Muscle of leg (tissue), 11 donors: ENCODE measurements around the gene GPC3. TPM values are rescaled to one million over a fixed set of nuclear protein-coding genes. Genes with fewer than 3 reads are reported as not detected.
A peak's percentile ranks its signal among the peaks of the same experiment; 100 is the strongest.

ENCODE experiments used
- DNase-seq: peaks from one replicate; pipeline ENCODE4 v3.0.0; 2013
- H3K27ac ChIP-seq: one replicate; pipeline ENCODE4 v1.5.1; 2013; ENCODE audit warnings: mild to moderate bottlenecking, low read length, control low read depth
- H3K27me3 ChIP-seq: one replicate; pipeline ENCODE4 v1.6.1; 2013; ENCODE audit warnings: low read length; ENCODE audit not compliant: control insufficient read depth, insufficient read depth
- H3K36me3 ChIP-seq: one replicate; pipeline ENCODE4 v1.6.1; 2013; ENCODE audit warnings: low read length; ENCODE audit not compliant: control insufficient read depth, insufficient read depth
- H3K4me1 ChIP-seq: one replicate; pipeline ENCODE4 v1.6.1; 2013; ENCODE audit warnings: low read length; ENCODE audit not compliant: control insufficient read depth, insufficient read depth
- H3K4me3 ChIP-seq: one replicate; pipeline ENCODE4 v1.5.1; 2013; ENCODE audit warnings: low read length, control low read depth
- H3K9me3 ChIP-seq: replicated peaks from 2 replicates; pipeline ENCODE4 v1.6.1; 2013; ENCODE audit warnings: low read depth, low read length; ENCODE audit not compliant: control insufficient read depth
- WGBS: methylation state at CpG from one replicate; pipeline ENCODE4 v1.1.5; 2013; ENCODE audit warnings: missing lambda C conversion rate; ENCODE audit not compliant: insufficient coverage; 5-methylcytosine and 5-hydroxymethylcytosine counted together
- polyA plus RNA-seq, 8 donors: library from polyadenylated mRNA; unstranded; fragments of 120-200 nt; gene quantifications; one replicate each; pipeline versions ENCODE4 v1.2.1 to v1.2.3, GENCODE V29; 2013; ENCODE audit warnings: inconsistent platforms in 1 of 8, low replicate concordance in 1 of 8; ENCODE audit not compliant: insufficient read length in 8 of 8, insufficient read depth in 1 of 8
- total RNA-seq: library from RNA; stranded (reverse); fragments of 120-200 nt; gene quantifications from one replicate; pipeline ENCODE4 v1.2.4, GENCODE V29; 2013

Gene GPC3
- total and polyA plus RNA-seq, 9 donors, result 271 to 581 (median 367) TPM

DNA sequence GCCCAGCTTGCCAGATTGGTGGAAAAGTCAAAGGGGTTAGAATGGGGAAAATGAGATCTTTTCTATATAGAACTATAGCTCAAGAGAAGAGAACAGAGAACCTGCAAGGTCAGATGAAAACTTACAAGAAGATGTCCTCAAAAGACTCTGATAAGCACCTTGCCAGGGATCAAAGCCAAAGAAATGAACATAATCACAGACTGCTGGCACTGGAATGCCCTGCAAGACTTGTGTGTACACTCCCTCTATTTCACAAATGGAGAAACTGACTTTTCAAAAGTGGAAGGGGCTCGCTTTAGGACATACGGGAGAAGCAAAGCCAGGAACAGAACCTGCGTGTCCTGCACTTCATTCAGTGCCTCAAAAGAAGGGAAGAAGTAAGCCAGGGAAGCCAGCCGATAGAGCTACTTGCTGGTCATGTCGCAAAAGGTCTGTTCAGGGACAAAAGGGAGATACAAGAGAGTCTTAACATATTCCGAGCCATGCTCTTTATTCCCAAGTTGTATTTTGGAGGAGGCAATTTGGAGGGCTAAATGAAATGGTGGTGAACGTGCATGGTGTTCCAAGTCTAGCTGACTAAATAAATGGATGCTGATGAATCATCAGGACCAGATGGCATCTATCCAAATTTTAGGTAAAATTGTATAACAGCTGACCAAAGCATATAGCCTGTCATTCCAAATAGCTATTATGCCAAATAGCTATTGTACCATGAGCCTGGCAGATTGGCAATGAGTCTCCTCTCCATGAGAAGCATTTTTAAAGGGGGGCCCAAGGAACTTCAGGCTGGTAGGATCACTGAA is 394.5 kb downstream of the GPC3 start:
- Histone ChIP-seq H3K9me3 (no peaks in the 10 kb centered on the region), H3K27me3 (peaks cover 15% of the 10 kb centered on the region), H3K36me3 (no peaks in the 10 kb centered on the region), H3K4me1 (no peaks in the 10 kb centered on the region), H3K27ac (no peak overlapping the region), H3K4me3 (no peak overlapping the region)
- DNase-seq, result no peak
- 72% methylated on average over 7 of the region's 7 CpGs for WGBS

DNA sequence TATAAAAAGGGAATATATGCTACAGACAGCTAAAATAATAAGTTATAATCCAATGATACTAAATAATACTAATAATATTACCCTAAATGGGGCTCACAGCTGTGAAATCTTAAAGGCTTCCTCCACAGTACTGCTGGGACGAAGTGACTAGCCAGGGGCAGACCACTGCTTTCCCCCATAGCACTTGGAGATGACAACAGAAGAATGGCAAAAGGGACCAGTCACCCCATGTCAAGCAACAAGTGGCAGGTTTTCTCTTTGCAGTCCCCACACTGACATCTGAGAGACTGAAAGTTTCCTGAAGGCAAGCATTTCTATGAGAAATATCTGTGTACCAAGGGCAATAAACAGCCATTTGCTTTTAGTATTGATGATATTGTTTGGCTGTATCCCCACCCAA is 396.6 kb downstream of the GPC3 start:
- Histone ChIP-seq H3K36me3 (no peaks in the 10 kb centered on the region), H3K4me3 (no peak overlapping the region), H3K27me3 (peaks cover 15% of the 10 kb centered on the region), H3K27ac (no peak overlapping the region), H3K9me3 (no peaks in the 10 kb centered on the region), H3K4me1 (no peaks in the 10 kb centered on the region)
- no peak for DNase-seq
- no CpG with 5 or more reads among the region's 1 CpG for WGBS

DNA sequence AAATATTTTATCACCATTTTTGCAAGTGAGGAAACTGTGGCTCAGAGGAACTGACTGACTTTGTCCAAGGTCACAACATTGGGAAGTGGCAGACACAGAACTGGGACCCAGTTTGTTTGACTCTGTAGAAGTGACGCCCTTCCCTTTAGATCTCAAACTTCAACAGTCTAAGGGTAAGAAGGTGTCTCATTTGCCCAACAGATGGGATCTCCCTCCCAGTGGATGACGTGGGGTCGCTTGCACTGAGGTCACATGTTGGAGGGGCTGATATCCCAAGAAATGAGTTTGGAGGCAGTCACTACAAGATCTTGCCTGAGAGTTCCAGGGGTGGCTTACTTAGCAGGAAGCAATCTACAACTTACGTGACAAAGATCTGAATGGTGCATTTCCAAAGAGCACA is 397.6 kb downstream of the GPC3 start:
- 10% methylated on average over 2 of the region's 4 CpGs for WGBS
- H3K27ac ChIP-seq, result no peak overlapping the region

DNA sequence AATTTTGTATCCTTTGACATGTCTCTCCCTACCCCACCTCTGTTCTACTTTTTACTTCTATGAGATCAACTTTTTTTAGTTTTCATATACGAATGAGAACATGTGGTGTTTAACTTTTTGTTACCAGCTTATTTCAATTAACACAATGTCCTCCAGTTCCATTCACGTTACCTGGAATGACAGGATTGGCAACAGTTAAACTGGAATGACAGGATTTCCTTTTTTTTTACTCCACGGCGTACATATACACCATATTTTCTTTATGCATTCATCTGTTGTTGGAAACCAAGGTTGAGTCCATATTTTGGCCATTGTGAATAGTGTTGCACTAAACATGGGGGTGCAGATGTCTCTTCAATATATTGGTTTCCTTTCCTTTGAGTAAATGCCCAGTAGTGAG is 398.3 kb downstream of the GPC3 start:
- peaks cover 15% of the 10 kb centered on the region for H3K27me3 ChIP-seq
- no peaks in the 10 kb centered on the region for H3K9me3 ChIP-seq
- H3K27ac ChIP-seq, result no peak overlapping the region
- H3K4me3 ChIP-seq, result no peak overlapping the region
- WGBS, result no CpG with 5 or more reads among the region's 4 CpGs
- H3K4me1 ChIP-seq, result no peaks in the 10 kb centered on the region
- no peak for DNase-seq
- no peaks in the 10 kb centered on the region for H3K36me3 ChIP-seq

More for the DNA sequence above, 397.6 kb downstream of the GPC3 start:
- Histone ChIP-seq H3K9me3 (no peaks in the 10 kb centered on the region), H3K4me3 (no peak overlapping the region), H3K4me1 (no peaks in the 10 kb centered on the region), H3K27me3 (peaks cover 15% of the 10 kb centered on the region), H3K36me3 (no peaks in the 10 kb centered on the region)
- DNase-seq, result no peak

DNA sequence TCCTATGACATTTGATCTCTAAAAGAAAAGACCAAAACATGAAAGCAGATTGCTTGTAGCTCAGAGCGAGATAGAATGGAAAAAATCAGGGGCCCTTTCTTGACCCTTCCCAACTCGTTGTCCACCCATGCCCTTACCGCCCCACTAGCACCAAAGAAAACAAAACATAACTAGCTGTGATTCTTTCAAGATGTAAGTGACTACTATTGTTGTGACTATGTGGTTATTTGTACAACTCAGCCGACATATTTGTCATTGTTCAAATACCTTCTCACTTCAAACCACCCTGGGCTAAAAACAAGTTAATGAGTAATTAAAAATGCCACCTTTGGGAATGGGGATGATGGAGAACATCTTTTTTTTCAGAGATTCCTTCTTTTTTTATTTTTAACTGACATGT is 399.0 kb downstream of the GPC3 start:
- H3K36me3 ChIP-seq, result no peaks in the 10 kb centered on the region
- H3K4me3 ChIP-seq, result no peak overlapping the region
- peaks cover 15% of the 10 kb centered on the region for H3K27me3 ChIP-seq
- no peaks in the 10 kb centered on the region for H3K9me3 ChIP-seq
- H3K4me1 ChIP-seq, result no peaks in the 10 kb centered on the region
- no peak overlapping the region for H3K27ac ChIP-seq
- no CpG with 5 or more reads among the region's 4 CpGs for WGBS
- DNase-seq, result no peak

DNA sequence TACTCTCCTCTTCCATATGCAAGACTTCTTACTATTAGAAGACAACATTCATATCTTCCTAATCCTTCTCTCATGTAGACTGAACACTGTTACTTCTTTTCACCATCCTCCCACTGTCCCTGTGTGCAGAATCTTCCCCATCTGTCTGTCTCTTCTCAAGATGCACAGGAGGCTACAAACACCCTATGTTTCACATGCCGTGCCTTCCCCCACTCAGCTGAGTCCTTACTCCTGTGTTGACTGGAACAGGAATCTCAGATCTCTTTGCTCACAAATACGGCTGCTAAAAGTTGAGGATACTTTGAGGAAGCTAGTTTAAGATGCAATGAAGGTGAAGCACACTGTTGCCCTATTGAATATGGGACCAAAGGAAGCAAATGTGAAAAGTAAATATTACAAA is 401.6 kb downstream of the GPC3 start:
- no peak overlapping the region for H3K4me3 ChIP-seq
- H3K27ac ChIP-seq, result no peak overlapping the region
- no CpG with 5 or more reads among the region's 2 CpGs for WGBS
- peaks cover 11% of the 10 kb centered on the region for H3K27me3 ChIP-seq
- no peaks in the 10 kb centered on the region for H3K36me3 ChIP-seq
- H3K4me1 ChIP-seq, result no peaks in the 10 kb centered on the region
- DNase-seq, result no peak
- no peaks in the 10 kb centered on the region for H3K9me3 ChIP-seq

- Histone ChIP-seq H3K4me1 (no peaks in the 10 kb centered on the region), H3K36me3 (no peaks in the 10 kb centered on the region), H3K4me3 (no peak overlapping the region), H3K27me3 (peaks cover 6% of the 10 kb centered on the region), H3K27ac (no peak overlapping the region), H3K9me3 (no peaks in the 10 kb centered on the region)
- peak; percentile 16 for DNase-seq
- WGBS, result 0% methylated on average over 2 of the region's 3 CpGs
Measured at GRCh38 chrX:133580625-133581024, 404.8 kb downstream of the GPC3 start.

GRCh38 chrX:133579631-133580030 is 405.8 kb downstream of the GPC3 start:
- no peak overlapping the region for H3K4me3 ChIP-seq
- DNase-seq, result no peak
- no peaks in the 10 kb centered on the region for H3K9me3 ChIP-seq
- no peaks in the 10 kb centered on the region for H3K4me1 ChIP-seq
- H3K36me3 ChIP-seq, result no peaks in the 10 kb centered on the region
- 51% methylated on average over 6 of the region's 6 CpGs for WGBS
- no peak overlapping the region for H3K27ac ChIP-seq
- peaks cover 6% of the 10 kb centered on the region for H3K27me3 ChIP-seq

- Histone ChIP-seq H3K27me3 (peaks cover 3% of the 10 kb centered on the region), H3K36me3 (no peaks in the 10 kb centered on the region), H3K27ac (no peak overlapping the region), H3K4me3 (no peak overlapping the region), H3K9me3 (no peaks in the 10 kb centered on the region), H3K4me1 (no peaks in the 10 kb centered on the region)
- DNase-seq, result no peak
- WGBS, result 79% methylated on average over 2 of the region's 3 CpGs
Measured at GRCh38 chrX:133576876-133577275, 408.5 kb downstream of the GPC3 start.

- no peak overlapping the region for H3K27ac ChIP-seq
- peaks cover 3% of the 10 kb centered on the region for H3K27me3 ChIP-seq
- WGBS, result 100% methylated on average over 1 of the region's 5 CpGs
- no peak for DNase-seq
- H3K4me1 ChIP-seq, result no peaks in the 10 kb centered on the region
- no peak overlapping the region for H3K4me3 ChIP-seq
- H3K9me3 ChIP-seq, result no peaks in the 10 kb centered on the region
- H3K36me3 ChIP-seq, result no peaks in the 10 kb centered on the region
Measured at GRCh38 chrX:133575501-133576136, 409.8 kb downstream of the GPC3 start.
